HG02981 (cell line): Measurements from ENCODE around the gene MMD.
"Not testable (repeated sequence)": the region's sequence is repeated elsewhere in the genome, so short reads cannot be mapped to it uniquely, and the experiment has no call there.

ENCODE experiments used
- ATAC-seq: cut with Tn5 transposase; IDR thresholded peaks from one replicate; pipeline ENCODE4 v1.9.1; 2021; ENCODE audit warnings: mild to moderate bottlenecking, moderate library complexity; ENCODE audit not compliant: unreplicated experiment

Gene MMD

GRCh38 chr17:55444471-55445441, 23.1 kb upstream of the MMD start:
- peak; percentile 76 for ATAC-seq

- ATAC-seq, result no peak
These were observed 22.3 kb upstream of the MMD start for GRCh38 chr17:55443904-55444303.

GRCh38 chr17:55442953-55443683, 21.5 kb upstream of the MMD start:
- no peak for ATAC-seq

GRCh38 chr17:55442462-55442861, 20.8 kb upstream of the MMD start:
- no peak for ATAC-seq

GRCh38 chr17:55441544-55441943, 19.9 kb upstream of the MMD start:
- ATAC-seq, result peak; percentile 41

- no peak for ATAC-seq
These were observed 18.8 kb upstream of the MMD start for GRCh38 chr17:55440391-55440790.

- ATAC-seq, result peak; percentile 51
These were observed 15.5 kb upstream of the MMD start for GRCh38 chr17:55437159-55437605.

- ATAC-seq, result peak; percentile 12
These were observed 14.9 kb upstream of the MMD start for GRCh38 chr17:55436224-55437158.

- no peak for ATAC-seq
These were observed 13.8 kb upstream of the MMD start for GRCh38 chr17:55435408-55435807.

GRCh38 chr17:55434721-55435120, 13.1 kb upstream of the MMD start:
- ATAC-seq, result no peak

- no peak for ATAC-seq
These were observed 12.2 kb upstream of the MMD start for GRCh38 chr17:55433629-55434422.

GRCh38 chr17:55433029-55433628, 11.5 kb upstream of the MMD start:
- ATAC-seq, result no peak

- no peak for ATAC-seq
These were observed 10.9 kb upstream of the MMD start for GRCh38 chr17:55432358-55433028.

GRCh38 chr17:55431914-55432313, 10.3 kb upstream of the MMD start:
- ATAC-seq, result not testable (repeated sequence)

GRCh38 chr17:55430541-55431288, 9.1 kb upstream of the MMD start:
- ATAC-seq, result no peak

- peak; percentile 19 for ATAC-seq
These were observed 5.9 kb upstream of the MMD start for GRCh38 chr17:55427587-55427882.

- peak; percentile 64 for ATAC-seq
These were observed 5.4 kb upstream of the MMD start for GRCh38 chr17:55426851-55427586.
